ENCODE measurements around the gene OTUD7B.

The OTUD7B gene

GRCh38 chr1:149993181-149993580 is 17.3 kb downstream of the OTUD7B start:
- Histone ChIP-seq H3K27me3 (replicated peaks; ENCODE audit: control insufficient read depth, insufficient read depth, low read length) (no peaks in the 10 kb centered on the region), H3K36me3 (ENCODE audit: control insufficient read depth, insufficient read depth, low read length) (no peaks in the 10 kb centered on the region), H3K4me3 (replicated peaks; ENCODE audit: low read depth, low read length) (no peak overlapping the region)
- DNase-seq (ENCODE audit: extremely low read depth, insufficient read length), result no peak
- TF ChIP-seq, protein P1, sequence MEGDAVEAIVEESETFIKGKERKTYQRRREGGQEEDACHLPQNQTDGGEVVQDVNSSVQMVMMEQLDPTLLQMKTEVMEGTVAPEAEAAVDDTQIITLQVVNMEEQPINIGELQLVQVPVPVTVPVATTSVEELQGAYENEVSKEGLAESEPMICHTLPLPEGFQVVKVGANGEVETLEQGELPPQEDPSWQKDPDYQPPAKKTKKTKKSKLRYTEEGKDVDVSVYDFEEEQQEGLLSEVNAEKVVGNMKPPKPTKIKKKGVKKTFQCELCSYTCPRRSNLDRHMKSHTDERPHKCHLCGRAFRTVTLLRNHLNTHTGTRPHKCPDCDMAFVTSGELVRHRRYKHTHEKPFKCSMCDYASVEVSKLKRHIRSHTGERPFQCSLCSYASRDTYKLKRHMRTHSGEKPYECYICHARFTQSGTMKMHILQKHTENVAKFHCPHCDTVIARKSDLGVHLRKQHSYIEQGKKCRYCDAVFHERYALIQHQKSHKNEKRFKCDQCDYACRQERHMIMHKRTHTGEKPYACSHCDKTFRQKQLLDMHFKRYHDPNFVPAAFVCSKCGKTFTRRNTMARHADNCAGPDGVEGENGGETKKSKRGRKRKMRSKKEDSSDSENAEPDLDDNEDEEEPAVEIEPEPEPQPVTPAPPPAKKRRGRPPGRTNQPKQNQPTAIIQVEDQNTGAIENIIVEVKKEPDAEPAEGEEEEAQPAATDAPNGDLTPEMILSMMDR (IDR thresholded peaks at IDR 0.05; ENCODE audit: insufficient read depth, low read length, poor library complexity, severe bottlenecking), result no peak

DNA sequence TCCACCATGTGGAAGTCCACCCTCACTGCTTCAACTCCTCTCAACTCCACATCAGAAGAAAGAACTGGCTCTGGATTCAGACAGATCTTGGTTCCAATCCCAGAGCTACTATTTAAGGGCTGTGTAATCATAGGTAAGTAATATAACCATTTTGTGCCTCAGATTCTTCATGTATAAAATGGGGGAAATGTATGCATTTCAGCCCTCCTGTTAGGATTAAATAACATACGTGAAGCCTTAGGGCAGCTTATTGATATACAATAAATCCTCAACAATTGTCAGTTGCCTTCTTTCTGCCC is 23.3 kb downstream of the OTUD7B start:
- no peaks in the 10 kb centered on the region for H3K27me3 ChIP-seq (replicated peaks; ENCODE audit: control insufficient read depth, insufficient read depth, low read length)
- no peak overlapping the region for H3K4me3 ChIP-seq (replicated peaks; ENCODE audit: low read depth, low read length)
- no peak for DNase-seq (ENCODE audit: extremely low read depth, insufficient read length)
- TF ChIP-seq, protein P1 (IDR thresholded peaks at IDR 0.05; ENCODE audit: insufficient read depth, low read length, poor library complexity, severe bottlenecking), result no peak
- H3K36me3 ChIP-seq (ENCODE audit: control insufficient read depth, insufficient read depth, low read length), result no peaks in the 10 kb centered on the region

GRCh38 chr1:149986486-149987296 is 23.8 kb downstream of the OTUD7B start:
- TF ChIP-seq, protein P1 (IDR thresholded peaks at IDR 0.05; ENCODE audit: insufficient read depth, low read length, poor library complexity, severe bottlenecking), result no peak
- no peak overlapping the region for H3K4me3 ChIP-seq (replicated peaks; ENCODE audit: low read depth, low read length)
- no peak for DNase-seq (ENCODE audit: extremely low read depth, insufficient read length)
- H3K27me3 ChIP-seq (replicated peaks; ENCODE audit: control insufficient read depth, insufficient read depth, low read length), result no peaks in the 10 kb centered on the region
- H3K36me3 ChIP-seq (ENCODE audit: control insufficient read depth, insufficient read depth, low read length), result no peaks in the 10 kb centered on the region

DNA sequence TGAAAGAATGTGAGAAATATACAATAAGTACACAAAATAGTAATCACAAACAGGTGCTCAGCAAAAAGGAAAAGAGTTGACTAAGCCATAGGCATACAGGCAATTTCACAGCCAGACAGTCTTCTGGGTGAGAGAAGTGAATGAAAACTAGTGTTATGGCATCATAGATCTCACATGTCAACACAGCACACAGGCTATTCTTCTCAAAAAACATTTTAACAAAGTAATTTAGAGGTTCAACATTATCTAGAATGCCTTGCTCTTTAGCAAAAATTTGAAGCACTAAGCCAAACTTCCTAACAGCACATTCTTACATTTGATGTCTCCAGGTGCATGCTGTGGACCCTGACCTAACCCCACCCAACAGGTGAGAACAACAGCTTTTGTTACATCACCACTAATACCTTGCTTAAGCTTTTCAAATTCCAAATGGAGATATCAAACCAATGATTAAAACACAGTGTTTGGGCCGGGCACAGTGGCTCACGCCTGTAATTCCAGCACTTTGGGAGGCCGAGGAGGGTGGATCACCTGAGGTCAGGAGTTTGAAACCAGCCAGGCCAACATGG is 30.5 kb downstream of the OTUD7B start:
- H3K36me3 ChIP-seq (ENCODE audit: control insufficient read depth, insufficient read depth, low read length), result no peaks in the 10 kb centered on the region; the same call in 1 of the 2 replicates
- TF ChIP-seq, protein P1 (IDR thresholded peaks at IDR 0.05; ENCODE audit: insufficient read depth, low read length, poor library complexity, severe bottlenecking), result no peak
- no peaks in the 10 kb centered on the region for H3K27me3 ChIP-seq (replicated peaks; ENCODE audit: control insufficient read depth, insufficient read depth, low read length)
- no peak for DNase-seq (ENCODE audit: extremely low read depth, insufficient read length)
- no peak overlapping the region for H3K4me3 ChIP-seq (replicated peaks; ENCODE audit: low read depth, low read length)

DNA sequence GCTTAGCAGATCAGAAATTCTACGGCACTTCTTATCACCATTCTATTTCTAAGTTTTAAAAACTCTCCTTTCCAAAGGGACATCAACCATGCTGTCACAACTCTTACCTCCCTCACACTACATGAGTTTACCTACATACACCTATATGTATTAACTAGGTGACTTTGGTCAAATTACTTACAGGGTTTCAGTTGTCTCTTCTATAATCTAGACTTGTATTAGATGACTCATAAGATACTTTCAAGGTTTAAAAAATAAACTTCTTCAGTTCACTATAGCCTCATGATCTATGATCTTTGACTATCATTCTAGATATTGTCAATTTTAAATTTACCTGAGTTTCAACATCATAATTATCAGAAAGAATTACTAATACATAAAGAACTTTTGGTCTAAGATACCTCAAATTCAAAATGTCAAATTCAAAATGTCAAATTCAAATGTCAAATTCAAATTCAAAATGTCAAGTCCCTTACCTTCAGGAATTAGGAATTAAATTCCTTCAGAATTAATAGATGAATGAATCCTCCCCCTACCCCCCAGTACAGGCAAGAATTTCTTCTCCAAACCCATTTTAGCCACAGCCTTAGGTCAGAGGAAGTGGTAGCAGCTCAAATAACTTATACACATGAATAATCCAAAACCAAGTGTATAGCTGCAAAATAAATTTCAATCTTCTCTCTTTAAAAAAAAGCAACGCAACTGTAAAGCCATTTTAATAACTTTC is 31.1 kb downstream of the OTUD7B start:
- no peak overlapping the region for H3K4me3 ChIP-seq (replicated peaks; ENCODE audit: low read depth, low read length)
- H3K36me3 ChIP-seq (ENCODE audit: control insufficient read depth, insufficient read depth, low read length), result no peaks in the 10 kb centered on the region; the same call in 1 of the 2 replicates
- H3K27me3 ChIP-seq (replicated peaks; ENCODE audit: control insufficient read depth, insufficient read depth, low read length), result no peaks in the 10 kb centered on the region
- DNase-seq (ENCODE audit: extremely low read depth, insufficient read length), result no peak
- TF ChIP-seq, protein P1 (IDR thresholded peaks at IDR 0.05; ENCODE audit: insufficient read depth, low read length, poor library complexity, severe bottlenecking), result no peak

Measured in GM06990 (cell line).